GM18868 (cell line): Measurements from ENCODE around the gene MBNL1.
"Not testable (repeated sequence)": the region's sequence is repeated elsewhere in the genome, so short reads cannot be mapped to it uniquely, and the experiment has no call there.

Source experiments
- ATAC-seq: cut with Tn5 transposase; IDR thresholded peaks from one replicate; pipeline ENCODE4 v1.9.1; 2021; ENCODE audit warnings: mild to moderate bottlenecking, moderate library complexity; ENCODE audit not compliant: unreplicated experiment

MBNL1 gene

DNA sequence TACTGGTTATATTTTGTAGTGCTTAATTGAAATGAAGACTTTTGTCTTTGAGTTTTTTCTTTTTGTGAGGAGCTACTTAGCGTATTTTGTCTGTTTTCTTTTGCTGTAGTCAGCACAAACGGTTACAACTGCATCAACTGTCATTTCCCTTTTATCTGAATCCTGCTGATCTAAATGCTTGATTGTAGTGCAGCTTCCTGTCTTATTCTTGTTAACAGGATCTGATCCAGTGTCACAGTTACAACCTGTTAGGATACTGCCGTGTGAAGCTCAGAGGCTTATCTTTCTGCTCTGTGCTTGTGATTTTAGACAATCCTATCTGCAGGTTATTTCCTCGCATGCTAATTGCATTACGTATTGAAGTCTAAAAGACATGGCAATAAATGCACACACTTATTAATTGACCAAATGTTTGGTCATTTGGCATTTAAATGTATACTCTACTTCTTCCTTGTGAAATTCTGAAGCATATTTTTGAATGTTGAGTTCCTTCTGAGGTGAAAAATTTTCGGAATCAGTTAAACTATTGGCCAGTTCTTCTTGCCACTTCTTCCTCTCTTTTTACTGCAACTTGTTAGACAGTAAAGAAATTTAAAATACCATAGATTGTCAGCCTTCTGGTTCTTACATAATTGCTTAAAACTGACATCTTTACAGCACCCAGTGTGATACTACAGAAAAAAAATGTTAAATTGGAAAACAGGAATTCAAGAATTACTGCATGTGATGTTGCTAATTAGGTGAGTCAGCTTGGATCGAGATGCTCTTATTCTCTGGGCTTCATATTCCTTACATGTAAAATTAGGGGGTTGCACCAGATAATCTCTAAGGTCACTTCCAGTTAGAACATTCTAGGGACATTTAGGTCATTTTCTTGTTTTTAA, 168.2 kb downstream of the MBNL1 start:
- no peak for ATAC-seq

DNA sequence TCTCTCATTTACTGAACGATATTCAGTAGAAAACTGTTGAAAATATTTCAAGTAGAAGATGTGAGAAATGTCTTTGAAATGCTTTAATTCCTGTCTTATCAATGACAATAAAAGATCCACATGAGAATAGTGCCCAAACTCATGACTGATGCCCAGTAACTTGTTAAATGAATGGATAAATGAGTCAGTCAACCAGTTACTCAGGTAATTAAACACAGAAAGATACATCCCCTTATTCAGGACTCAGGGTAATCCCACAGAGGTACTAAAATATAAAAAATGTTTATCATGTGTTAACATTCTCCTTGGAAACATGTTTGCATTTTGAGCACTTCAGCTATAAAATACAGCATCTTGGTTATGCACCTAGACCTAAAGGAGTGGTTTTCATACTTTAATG, 169.5 kb downstream of the MBNL1 start:
- ATAC-seq = no peak

DNA sequence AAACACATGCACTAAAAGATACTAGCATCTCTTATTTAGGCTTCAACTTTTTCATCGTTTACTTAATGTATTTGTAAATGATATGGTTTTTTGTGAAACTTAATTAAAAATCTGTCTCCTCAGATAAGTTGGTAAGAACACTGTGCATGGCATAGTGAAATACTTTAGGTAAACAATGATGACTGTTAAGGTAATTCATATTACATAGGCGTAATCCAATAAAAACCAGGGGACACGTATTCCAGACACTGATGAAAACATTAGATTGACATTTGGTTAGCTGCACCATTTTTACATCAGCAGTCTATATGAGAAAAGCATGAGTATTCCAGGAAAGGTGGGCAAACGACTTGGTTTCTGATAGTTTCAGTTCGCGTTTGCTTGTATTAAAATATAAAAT, 170.0 kb downstream of the MBNL1 start:
- ATAC-seq = no peak

DNA sequence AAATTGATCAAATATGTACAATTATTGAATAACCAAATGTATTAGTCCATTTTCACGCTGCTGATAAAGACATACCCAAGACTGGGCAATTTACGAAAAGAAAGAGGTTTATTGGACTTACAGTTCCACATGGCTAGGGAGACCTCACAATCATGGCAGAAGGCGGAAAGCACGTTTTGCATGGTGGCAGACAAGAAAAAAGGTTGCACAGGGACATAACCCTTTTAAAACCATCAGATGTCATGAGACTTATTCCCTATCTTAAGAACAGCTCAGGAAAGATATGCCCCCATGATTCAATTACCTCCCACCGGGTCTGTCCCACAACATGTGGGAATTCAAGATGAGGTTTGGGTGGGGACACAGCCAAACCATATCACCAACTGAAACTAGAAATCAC, 171.5 kb downstream of the MBNL1 start:
- not testable (repeated sequence) for ATAC-seq

DNA sequence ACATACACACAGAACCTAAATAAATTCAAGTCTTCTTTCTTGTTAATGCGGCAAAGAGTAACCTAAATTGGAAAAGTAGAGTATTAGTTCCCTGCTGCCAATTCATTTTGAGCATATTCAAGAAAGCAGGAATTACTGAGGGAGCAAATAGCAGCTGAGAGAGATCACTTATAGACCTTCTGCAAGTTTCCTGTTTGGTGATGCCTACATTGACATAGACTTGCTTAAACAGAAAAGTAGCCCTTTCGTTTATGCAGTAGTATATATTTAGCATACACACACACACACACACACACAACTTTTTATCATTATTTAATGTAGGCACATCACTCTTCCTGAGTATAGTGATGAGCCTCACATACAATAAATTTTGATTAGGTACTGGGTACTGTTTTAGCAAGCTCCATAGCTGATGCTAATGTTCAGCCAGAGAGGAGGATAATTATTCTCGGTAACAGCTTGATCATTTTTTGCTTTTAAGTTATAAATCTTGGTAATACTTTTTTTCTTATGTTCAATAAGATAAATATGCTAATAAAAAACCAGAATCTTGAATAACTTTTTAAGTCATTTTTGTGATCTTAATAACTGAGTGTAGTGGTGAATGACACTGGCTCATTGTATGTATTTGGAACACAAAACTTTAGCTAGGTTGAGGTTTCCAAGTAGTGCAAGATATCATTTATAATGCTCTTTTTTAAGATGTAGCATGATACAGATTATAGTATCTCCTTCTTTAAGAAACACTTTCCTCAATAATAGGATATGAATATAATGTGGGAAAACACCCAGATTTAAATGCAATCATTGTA, 174.7 kb downstream of the MBNL1 start:
- peak; percentile 49 for ATAC-seq

DNA sequence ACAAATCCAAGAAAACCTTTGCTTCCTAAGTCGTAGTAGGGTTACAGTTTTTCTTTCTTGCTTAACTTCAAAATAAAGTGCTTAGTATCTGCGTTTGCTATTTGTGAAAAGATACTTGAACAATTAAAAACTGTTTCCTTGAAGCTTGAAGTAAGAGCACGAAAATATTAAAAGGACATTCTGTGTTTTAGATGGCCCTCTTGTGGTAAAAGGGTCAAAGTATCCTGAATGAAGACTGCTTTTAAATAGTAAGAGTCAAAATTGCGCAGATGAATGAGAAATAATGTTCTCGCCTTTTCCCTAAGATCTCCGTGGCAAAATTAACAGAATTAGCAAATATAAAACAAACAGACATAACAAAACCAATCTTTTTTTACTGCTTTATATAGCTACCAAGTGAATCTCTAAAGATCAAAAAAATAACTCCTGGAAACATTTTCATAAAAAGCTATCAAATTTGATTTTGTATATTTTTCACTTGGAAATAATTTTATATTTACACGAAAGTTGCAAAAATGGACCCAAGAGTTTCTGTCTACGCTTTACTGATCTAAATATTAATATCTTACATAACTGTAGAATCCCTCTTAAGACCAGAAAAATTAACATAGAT, 175.4 kb downstream of the MBNL1 start:
- ATAC-seq = peak; percentile 37

DNA sequence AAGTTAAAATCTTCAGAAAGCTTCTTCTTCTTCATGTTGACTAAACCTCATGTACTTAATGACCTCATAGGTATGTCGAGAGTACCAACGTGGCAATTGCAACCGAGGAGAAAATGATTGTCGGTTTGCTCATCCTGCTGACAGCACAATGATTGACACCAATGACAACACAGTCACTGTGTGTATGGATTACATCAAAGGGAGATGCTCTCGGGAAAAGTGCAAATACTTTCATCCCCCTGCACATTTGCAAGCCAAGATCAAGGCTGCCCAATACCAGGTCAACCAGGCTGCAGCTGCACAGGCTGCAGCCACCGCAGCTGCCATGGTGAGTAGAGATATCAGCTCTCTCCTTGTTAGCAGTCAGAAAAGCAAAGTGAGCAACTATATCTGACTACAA, 176.5 kb downstream of the MBNL1 start:
- ATAC-seq = no peak

DNA sequence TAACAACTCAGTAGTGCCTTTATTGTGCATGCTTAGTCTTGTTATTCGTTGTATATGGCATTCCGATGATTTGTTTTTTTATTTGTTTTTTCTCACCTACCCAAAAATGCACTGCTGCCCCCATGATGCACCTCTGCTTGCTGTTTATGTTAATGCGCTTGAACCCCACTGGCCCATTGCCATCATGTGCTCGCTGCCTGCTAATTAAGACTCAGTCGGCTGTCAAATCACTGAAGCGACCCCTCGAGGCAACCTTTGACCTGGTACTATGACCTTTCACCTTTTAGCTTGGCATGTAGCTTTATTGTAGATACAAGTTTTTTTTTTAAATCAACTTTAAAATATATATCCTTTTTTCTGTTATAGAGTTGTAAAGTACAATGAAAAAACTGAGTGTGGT, 177.8 kb downstream of the MBNL1 start:
- ATAC-seq = no peak

DNA sequence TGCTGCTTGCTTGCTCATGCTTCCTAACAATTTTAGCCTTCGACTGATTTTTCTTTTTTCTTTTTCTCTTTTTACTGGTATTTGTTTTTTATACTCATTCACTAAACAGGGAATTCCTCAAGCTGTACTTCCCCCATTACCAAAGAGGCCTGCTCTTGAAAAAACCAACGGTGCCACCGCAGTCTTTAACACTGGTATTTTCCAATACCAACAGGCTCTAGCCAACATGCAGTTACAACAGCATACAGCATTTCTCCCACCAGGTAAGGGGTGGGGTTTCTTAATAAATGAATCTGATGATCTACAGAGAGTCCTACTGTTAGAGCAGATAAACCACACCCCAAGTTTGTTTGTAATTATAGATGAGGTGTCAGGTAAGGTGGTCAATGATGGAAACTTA, 178.8 kb downstream of the MBNL1 start:
- peak; percentile 48 for ATAC-seq

DNA sequence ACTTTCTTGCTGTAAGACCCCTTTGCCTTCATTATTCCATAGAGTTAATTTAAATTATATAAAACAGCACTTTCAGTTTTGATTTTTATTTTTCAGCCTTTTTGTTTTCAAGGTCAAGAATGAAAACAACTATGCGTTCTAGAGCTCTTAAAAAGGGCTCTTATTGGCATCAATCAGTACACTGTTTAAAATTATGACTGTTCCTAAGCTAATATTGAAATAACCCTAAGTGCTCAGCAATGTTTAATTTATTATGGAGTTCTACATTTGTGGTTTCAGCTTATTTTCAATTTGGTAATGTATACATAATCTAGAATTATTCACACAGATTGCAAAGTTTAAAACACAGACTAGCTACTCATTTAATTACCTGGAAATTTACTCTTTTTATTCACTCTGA, 179.4 kb downstream of the MBNL1 start:
- ATAC-seq = no peak

DNA sequence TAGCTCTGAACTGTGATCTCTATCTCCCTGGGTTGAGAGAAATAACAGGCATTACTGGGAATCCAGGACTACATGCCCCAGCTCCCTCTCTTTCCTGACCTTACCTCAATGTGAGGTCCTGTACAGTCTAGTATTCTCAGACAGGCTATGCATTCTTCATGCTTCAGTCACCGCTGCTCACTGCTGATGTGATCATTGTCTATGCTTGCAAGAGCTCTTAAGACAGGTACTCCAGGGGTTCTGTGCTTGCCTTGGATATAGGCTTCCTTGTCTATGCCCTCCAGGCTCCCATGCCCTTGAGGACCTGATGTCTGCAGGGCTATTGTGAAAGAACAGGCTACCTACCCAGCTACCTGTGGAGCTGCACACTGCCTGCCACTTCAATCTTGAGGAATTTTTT, 183.6 kb downstream of the MBNL1 start:
- no peak for ATAC-seq

DNA sequence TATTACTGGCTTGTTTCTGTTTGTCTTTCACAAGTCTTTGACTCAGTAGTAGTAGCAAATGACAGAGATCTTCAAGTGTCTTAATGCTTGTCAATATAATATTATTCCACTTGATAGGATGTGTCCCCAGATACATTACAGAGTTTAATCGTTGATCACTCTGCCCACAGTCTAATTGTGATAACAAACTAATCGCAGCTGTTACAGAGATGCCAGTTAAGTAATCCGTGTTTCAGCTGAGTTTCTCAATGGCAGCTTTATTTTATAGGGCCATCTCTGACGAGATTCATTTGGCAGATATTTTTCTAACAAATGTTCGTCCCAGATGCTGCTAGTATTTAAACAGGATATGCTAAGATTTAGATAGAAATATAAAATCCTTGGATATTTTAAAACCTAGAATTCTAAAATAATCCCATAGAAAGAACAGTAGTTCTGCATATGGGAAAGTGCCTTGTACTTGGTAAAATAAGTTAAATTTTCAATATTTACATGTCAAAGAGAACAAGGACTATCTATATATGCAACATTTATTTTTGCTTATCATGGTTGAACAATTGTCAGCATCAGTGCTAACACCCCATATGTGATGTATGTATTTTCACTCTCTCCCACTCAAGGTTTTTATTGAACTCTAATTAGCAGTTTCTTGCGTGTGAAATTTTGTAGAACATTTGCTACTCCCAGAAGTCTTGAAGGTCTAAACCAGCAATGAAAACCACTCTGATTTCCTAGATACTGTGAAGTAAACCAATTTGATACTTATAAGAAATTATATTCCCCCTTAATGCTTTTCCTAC, 185.5 kb downstream of the MBNL1 start:
- no peak for ATAC-seq

DNA sequence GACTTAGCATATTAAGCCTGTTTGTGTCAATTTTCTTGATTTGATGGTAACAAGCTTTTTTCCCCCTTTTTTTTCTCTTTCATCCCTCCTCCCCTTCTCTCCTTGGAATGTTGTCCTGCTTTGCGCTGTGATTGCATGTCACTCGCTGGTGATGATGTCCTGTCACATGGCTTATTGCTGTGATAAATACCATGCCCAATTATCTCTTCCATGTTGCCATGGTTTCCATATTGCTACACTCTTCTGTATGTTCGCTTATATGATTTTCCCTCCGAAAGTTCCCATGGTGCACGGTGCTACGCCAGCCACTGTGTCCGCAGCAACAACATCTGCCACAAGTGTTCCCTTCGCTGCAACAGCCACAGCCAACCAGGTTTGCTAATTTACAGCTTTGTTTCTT, 187.3 kb downstream of the MBNL1 start:
- ATAC-seq = no peak

DNA sequence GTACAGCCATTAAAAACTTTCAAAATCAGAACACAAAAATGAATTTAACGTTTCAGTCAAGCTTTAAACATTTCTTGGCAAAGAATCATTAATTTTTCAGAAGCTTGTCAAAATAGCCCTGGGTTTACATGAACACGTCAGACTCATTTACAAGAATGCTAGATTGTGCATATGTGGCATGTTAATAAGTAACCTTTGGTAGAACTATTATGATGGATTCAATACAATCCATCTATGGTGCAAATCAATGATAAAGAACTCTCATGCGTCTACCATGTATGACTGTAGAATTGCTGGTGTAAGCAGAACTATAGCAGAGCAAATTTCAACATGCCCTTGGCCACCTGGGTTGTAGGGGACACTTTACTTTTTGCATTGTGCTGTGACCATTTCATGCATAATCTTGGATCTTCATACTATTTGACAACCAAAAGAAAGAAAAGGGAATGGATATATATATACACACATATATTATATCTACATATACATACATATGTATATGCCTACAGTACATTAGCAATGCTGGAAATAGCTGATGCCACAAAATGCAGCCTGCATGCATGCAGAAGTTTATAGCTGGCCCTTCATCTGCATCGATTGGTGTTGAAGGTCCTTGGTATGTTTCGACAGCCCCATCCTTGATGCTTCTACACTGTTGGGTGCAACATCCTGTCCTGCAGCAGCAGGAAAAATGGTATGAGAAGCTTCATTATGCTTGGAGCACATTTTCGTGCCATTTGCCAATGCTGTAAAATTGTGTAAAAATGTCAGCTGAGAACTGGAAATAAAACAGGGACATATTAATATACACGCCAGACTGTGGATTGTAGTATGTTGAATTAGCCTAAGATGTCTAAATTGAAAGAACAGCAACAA, 189.0 kb downstream of the MBNL1 start:
- no peak for ATAC-seq

DNA sequence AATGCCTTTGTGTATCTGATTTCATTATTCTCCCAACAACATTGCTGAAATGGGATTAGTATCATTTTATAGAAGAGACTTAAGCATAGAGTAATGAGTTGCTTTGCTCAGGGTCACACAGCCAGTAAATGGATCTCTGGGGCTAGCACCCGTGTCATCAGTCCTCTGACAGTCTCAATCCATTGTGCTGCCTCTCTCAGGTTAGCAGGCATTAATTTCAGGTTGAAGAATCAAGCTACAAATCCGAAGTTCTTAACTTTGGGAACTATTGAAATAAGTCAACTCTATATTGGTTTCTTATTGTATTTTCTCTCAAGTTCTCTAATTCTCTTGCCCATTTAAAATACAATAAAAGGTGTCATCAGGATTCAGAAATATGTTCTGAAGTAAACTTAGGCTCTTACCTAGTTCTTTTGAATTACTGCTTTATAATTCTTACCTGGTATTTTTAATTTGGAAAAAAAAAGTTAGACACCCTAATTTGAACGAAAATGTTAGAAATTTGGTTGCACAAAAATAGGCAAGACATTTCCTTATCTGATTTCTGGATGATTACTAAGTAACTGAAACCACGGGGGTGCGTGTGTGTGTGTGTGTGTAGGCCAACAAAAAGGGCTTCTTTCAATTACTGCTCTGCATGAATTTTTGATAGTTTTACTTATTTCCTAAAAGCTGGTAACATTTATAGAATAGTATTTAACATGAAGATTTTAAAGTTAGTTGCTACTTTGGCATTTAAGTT, 189.8 kb downstream of the MBNL1 start:
- ATAC-seq = no peak

DNA sequence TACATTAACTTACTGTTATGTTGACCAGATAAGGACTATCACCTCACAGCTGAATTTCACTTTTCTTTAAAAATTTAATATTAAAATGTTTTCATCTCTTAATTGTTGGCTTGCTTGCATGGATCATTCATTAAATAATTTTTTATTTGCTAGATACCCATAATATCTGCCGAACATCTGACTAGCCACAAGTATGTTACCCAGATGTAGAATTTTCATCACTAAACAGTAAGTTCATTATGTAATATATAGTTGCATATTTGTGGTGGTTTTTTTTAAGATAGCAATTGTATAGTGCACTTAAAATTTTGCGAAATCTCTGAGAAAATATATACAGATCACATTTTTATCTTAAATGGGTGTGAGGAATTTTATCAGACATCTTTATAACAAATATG, 190.4 kb downstream of the MBNL1 start:
- ATAC-seq = no peak

DNA sequence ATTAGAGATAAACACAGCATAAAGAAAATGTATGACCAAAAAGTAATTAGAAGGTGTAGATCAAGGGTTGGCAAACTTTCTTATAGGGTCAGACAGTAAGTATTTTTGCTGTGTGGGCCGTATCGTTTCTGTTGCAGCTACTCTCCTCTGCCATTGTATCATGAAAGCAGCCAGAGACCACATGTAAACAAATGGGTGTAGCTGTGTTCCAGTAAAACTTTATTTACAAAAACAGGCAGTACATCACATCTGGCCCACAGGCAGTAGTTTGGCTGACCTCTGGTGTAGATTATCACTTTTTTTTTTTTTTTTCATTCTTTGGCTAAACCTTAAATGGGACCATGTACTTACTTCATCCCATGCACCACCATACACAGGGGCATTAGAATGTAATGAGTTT, 190.8 kb downstream of the MBNL1 start:
- ATAC-seq = no peak

DNA sequence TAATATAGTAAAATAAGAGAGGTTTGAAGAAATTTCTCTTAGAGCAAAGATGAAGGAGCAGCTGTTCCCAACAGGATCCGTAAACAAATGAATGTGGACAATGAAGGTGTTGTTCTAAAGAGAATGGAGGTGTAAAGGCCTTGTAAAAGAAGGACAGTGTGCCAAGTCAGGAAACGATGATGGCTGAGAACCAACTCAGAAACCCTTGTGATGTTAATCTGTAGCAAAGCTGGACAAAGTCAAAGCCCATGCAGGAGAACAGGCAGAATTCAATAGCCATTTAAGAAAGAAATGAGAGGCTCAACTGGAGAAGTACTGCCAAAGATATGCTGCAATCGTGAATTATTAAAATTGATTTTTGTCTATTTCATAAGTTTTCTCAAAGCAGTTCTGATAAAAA, 192.2 kb downstream of the MBNL1 start:
- ATAC-seq = no peak

DNA sequence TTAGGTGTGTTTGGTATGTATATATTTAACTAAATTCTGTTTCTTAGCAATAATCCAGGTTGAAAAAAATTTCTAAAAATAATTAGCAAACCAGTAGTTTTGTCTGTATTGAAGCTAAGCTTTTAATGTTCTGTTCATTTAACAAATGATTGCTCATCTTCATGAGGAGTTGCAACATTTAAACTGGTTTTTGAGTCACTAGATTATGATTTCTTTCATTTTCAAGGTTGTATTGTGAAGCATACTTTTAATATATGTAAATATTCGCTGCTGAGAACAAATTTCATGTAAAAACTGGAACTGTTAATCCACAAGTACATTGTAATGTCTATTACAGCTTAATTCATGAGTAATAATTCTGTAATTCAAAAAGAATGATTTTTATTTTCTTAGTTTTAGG, 192.7 kb downstream of the MBNL1 start:
- ATAC-seq = no peak
